IMR-90 (cell line): ENCODE data around the gene POLR3GL. TPM values are rescaled to one million over a fixed set of nuclear protein-coding genes. Genes with fewer than 3 reads are reported as not detected.

ENCODE experiments used
- ATAC-seq: fragments of 200-7000 bp; cut with Tn5 transposase; 2 replicates; pipeline ENCODE4 v1.9.1; 2020; ENCODE audit warnings: low read depth, mild to moderate bottlenecking, moderate library complexity
- BruUV-seq: library from RNA; stranded (reverse); fragments of 400-500 nt; replicated peaks from 2 replicates; lab custom pipeline; 2021; lab: Mats Ljungman, UMichigan
- CTCF ChIA-PET: fragments of 300-600 bp; formaldehyde crosslinking; extraction: SDS; loops from one replicate; lab custom pipeline; 2021; ENCODE audit warnings: antibody characterized with exemption; lab: Yijun Ruan, JAX
- POLR2A ChIA-PET: fragments of 300-600 bp; sonication (Branson Sonifier 250); formaldehyde crosslinking; loops from one replicate; lab custom pipeline; 2022; ENCODE audit warnings: antibody characterized with exemption; ENCODE audit not compliant: unreplicated experiment; lab: Charles Lee
- DNase-seq: peaks from one replicate; pipeline ENCODE4 v3.0.0; 2013
- H2AFZ ChIP-seq: replicated peaks from 2 replicates; pipeline ENCODE3; 2013; ENCODE audit warnings: low read length, mild to moderate bottlenecking; ENCODE audit not compliant: poor library complexity
- H2AK5ac ChIP-seq: 2 replicates; pipeline ENCODE4 v1.6.1; 2013; ENCODE audit warnings: low read depth, low read length, inconsistent platforms
- H2AK9ac ChIP-seq: replicated peaks from 2 replicates; pipeline ENCODE3; 2013; ENCODE audit warnings: mild to moderate bottlenecking, low read depth, low read length, moderate library complexity; ENCODE audit not compliant: poor library complexity
- H2BK120ac ChIP-seq: 2 replicates; pipeline ENCODE4 v1.6.1; 2013; ENCODE audit warnings: low read depth, low read length, inconsistent platforms
- H2BK15ac ChIP-seq: 3 replicates; pipeline ENCODE4 v1.6.1; 2013; ENCODE audit warnings: low read depth, low read length, inconsistent platforms
- H2BK20ac ChIP-seq: 2 replicates; pipeline ENCODE4 v1.6.1; 2013; ENCODE audit warnings: low read depth, mild to moderate bottlenecking, inconsistent platforms, low read length, moderate library complexity
- H2BK5ac ChIP-seq: 2 replicates; pipeline ENCODE4 v1.6.1; 2013; ENCODE audit warnings: mild to moderate bottlenecking, low read depth, low read length, inconsistent platforms; ENCODE audit not compliant: poor library complexity, severe bottlenecking
- H3K14ac ChIP-seq: replicated peaks from 2 replicates; pipeline ENCODE4 v1.6.1; 2013; ENCODE audit warnings: low read depth, low read length, inconsistent platforms
- H3K18ac ChIP-seq: 2 replicates; pipeline ENCODE4 v1.6.1; 2013; ENCODE audit warnings: low read depth, low read length, control low read depth
- H3K23ac ChIP-seq: 2 replicates; pipeline ENCODE4 v1.6.1; 2013; ENCODE audit warnings: low read depth, low read length, inconsistent platforms
- H3K27ac ChIP-seq: 2 replicates; pipeline ENCODE4 v1.5.1; 2013; ENCODE audit warnings: mild to moderate bottlenecking, control low read depth, low read length; ENCODE audit not compliant: insufficient read depth
- H3K27me3 ChIP-seq: 2 replicates; pipeline ENCODE4 v1.6.1; 2013; ENCODE audit warnings: low read length; ENCODE audit not compliant: control insufficient read depth, insufficient read depth
- H3K36me3 ChIP-seq: 2 replicates; pipeline ENCODE4 v1.6.1; 2013; ENCODE audit warnings: low read length, mixed read lengths; ENCODE audit not compliant: control insufficient read depth, insufficient read depth
- H3K4ac ChIP-seq: 2 replicates; pipeline ENCODE4 v1.6.1; 2013; ENCODE audit warnings: low read depth, low read length, inconsistent platforms
- H3K4me1 ChIP-seq: 2 replicates; pipeline ENCODE4 v1.6.1; 2013; ENCODE audit warnings: low read length, mixed read lengths; ENCODE audit not compliant: control insufficient read depth, insufficient read depth
- H3K4me2 ChIP-seq: 2 replicates; pipeline ENCODE4 v1.6.1; 2013; ENCODE audit warnings: low read depth, mild to moderate bottlenecking, control low read depth, low read length, moderate library complexity
- H3K4me3 ChIP-seq: 2 replicates; pipeline ENCODE4 v1.5.1; 2013; ENCODE audit warnings: low read depth, mild to moderate bottlenecking, control low read depth, low read length, moderate library complexity; ENCODE audit not compliant: insufficient read depth
- H3K56ac ChIP-seq: 2 replicates; pipeline ENCODE4 v1.6.1; 2013; ENCODE audit warnings: low read length, inconsistent platforms; ENCODE audit not compliant: insufficient read depth; ENCODE audit errors: extremely low read depth
- H3K79me1 ChIP-seq, 2 experiments: 2 replicates each; pipeline ENCODE4 v1.6.1; 2013; ENCODE audit warnings: low read length in 2 of 2, inconsistent platforms in 1 of 2, low read depth in 1 of 2
- H3K9ac ChIP-seq: 2 replicates; pipeline ENCODE4 v1.6.1; 2013; ENCODE audit warnings: low read depth, low read length, control low read depth
- H3K9me1 ChIP-seq: 2 replicates; pipeline ENCODE4 v1.6.1; 2013; ENCODE audit warnings: low read length, inconsistent platforms; ENCODE audit not compliant: insufficient read depth
- H3K9me3 ChIP-seq: 2 replicates; pipeline ENCODE4 v1.6.1; 2013; ENCODE audit warnings: low read length; ENCODE audit not compliant: control insufficient read depth, insufficient read depth
- H4K20me1 ChIP-seq: 2 replicates; pipeline ENCODE4 v1.6.1; 2013; ENCODE audit warnings: low read length, inconsistent platforms; ENCODE audit not compliant: insufficient read depth
- H4K5ac ChIP-seq: 2 replicates; pipeline ENCODE4 v1.6.1; 2013; ENCODE audit warnings: mild to moderate bottlenecking, low read depth, low read length, control low read depth
- H4K8ac ChIP-seq, 2 experiments: 2 replicates each; pipeline ENCODE4 v1.6.1; 2013; ENCODE audit warnings: low read depth in 2 of 2, low read length in 2 of 2, control low read depth in 1 of 2, inconsistent platforms in 1 of 2
- H4K91ac ChIP-seq: 2 replicates; pipeline ENCODE4 v1.6.1; 2013; ENCODE audit warnings: low read depth, low read length, inconsistent platforms; ENCODE audit not compliant: insufficient read depth
- BHLHE40 ChIP-seq: fragments of 150-350 bp; IDR thresholded peaks from 2 replicates; pipeline ENCODE4 v1.6.1; 2016; ENCODE audit warnings: mild to moderate bottlenecking, low read depth, low read length
- CTCF ChIP-seq: conservative IDR thresholded peaks from 2 replicates; pipeline ENCODE4 v1.5.1; 2012; ENCODE audit warnings: mild to moderate bottlenecking, low read depth, low read length, improper control_type of control experiment
- ELK1 ChIP-seq: fragments of 150-350 bp; IDR thresholded peaks from 2 replicates; pipeline ENCODE4 v1.6.1; 2016; ENCODE audit warnings: low read depth, mild to moderate bottlenecking, low read length, moderate library complexity, borderline replicate concordance
- MAFK ChIP-seq: IDR thresholded peaks from 2 replicates; pipeline ENCODE4 v1.6.1; 2012; ENCODE audit warnings: low read depth, low read length, improper control_type of control experiment
- RAD21 ChIP-seq: IDR thresholded peaks from 2 replicates; pipeline ENCODE4 v1.6.1; 2012; ENCODE audit warnings: low read length, improper control_type of control experiment
- dilution Hi-C: fragments of 300-500 bp; cut with HindIII; formaldehyde crosslinking; loops from one replicate; pipeline ENCODE4 v1.14.3; 2018; ENCODE audit warnings: low sequenced_read_pairs; ENCODE audit not compliant: unreplicated experiment
- in situ Hi-C: fragments of 300-500 bp; cut with MboI; formaldehyde crosslinking; loops from 3 replicates; pipeline ENCODE4 v1.14.3; 2019; ENCODE audit warnings: low sequenced_read_pairs, inconsistent platforms, mixed read lengths
- intact Hi-C: fragments of 100-400 bp; cut with micrococcal nuclease; formaldehyde crosslinking; loops from 2 replicates; pipeline ENCODE4 v1.10.0; 2022
- polyA plus RNA-seq, 3 experiments: library from polyadenylated mRNA; depleted of rRNA; stranded (reverse); fragments of >200 nt; gene quantifications; 2 replicates each; pipeline ENCODE4 v1.2.3, GENCODE V29; 2012; ENCODE audit warnings: low replicate concordance in 1 of 3
- total RNA-seq: library from RNA; depleted of rRNA; stranded (reverse); fragments of >200 nt; gene quantifications from 2 replicates; pipeline ENCODE4 v1.2.3, GENCODE V29; 2012

The POLR3GL gene
- total and polyA plus RNA-seq, 2 of the 4 experiments (the other 2 are of a cell fraction): 7.9 to 16.3 TPM

DNA sequence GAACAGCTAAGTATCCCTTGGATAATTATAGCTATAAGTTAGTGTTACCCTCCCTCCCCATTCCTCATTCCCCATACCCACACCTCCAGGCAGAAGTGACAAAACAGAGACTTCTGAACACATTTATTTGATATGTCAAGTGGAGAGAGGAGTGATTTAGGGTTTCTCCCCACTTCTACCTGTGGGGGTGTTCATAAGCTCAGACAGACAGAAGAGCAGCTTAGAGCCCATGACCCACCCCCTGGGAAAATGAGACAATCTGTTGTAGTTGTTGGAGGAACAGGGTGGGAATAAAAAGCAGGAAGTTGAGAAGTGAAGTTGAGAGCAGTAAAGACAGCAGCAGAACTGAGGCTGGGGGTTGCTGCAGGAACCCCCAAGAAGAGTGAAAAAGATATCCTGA lies 5.2 kb upstream of the POLR3GL start:
- Histone ChIP-seq H3K9me3 (no peaks in the 10 kb centered on the region), H2AK5ac (0 out of 2 replicates have a peak overlapping the region, but pooled peaks have one; percentile 9), H2BK120ac (no peak overlapping the region), H3K23ac (no peak overlapping the region), H3K36me3 (no peaks in the 10 kb centered on the region), H2BK15ac (no peak overlapping the region), H3K27ac (no peak overlapping the region), H3K14ac (no peak overlapping the region), H4K5ac (no peak overlapping the region), H3K9me1 (peaks cover 22% of the 10 kb centered on the region), H3K4me2 (no peak overlapping the region), H3K27me3 (no peaks in the 10 kb centered on the region), H2BK20ac (no peak overlapping the region), H3K79me1 (peaks cover 21 to 66% of the 10 kb centered on the region in 2 experiments), H3K9ac (no peak overlapping the region), H2BK5ac (no peak overlapping the region), H3K4me3 (no peak overlapping the region), H2AK9ac (no peak overlapping the region), H3K4me1 (peaks cover 30% of the 10 kb centered on the region), H3K4ac (no peak overlapping the region), H3K56ac (no peak overlapping the region), H4K20me1 (peaks cover 15% of the 10 kb centered on the region; the same call in 1 of the 2 replicates), H3K18ac (no peak overlapping the region), H4K8ac (no peak overlapping the region), H4K91ac (no peak overlapping the region), H2AFZ (no peak overlapping the region)
- TF ChIP-seq CTCF (no peak), RAD21 (no peak), BHLHE40 (no peak), ELK1 (no peak), MAFK (no peak)
- ATAC-seq: no peak
- ChIA-PET POLR2A (no interaction called here), CTCF (no interaction called here)
- intact Hi-C loops: loop anchor here (5.0 to 10.0 kb wide), 2 partner anchors 65 to 102 kb away; partner anchors contain the start of gene PIAS3
- no TSS peak for BruUV-seq
- DNase-seq: no peak
- dilution Hi-C loops: no loop called here
- in situ Hi-C loops: no loop called here
